CD14-positive monocyte (primary cell): ENCODE data around the gene ACKR4. TPM values are rescaled to one million over a fixed set of nuclear protein-coding genes. Genes with fewer than 3 reads are reported as not detected.

Source experiments
- DNase-seq, 3 donors: peaks; one replicate each; pipeline ENCODE4 v3.0.0-alpha.2; 2011 to 2022
- H2AFZ ChIP-seq: 2 replicates; pipeline ENCODE4 v1.6.0; 2012; ENCODE audit warnings: mild to moderate bottlenecking, low read depth, low read length, inconsistent platforms; ENCODE audit not compliant: insufficient read depth, poor library complexity, severe bottlenecking
- H3K27ac ChIP-seq, 2 donors: 1 replicate in 1 of 2; 2 replicates in 1 of 2; pipeline ENCODE4 v1.5.1; 2012 to 2013; ENCODE audit warnings: low read length in 2 of 2, control low read depth in 1 of 2, inconsistent platforms in 1 of 2, low read depth in 1 of 2, mild to moderate bottlenecking in 1 of 2
- H3K27me3 ChIP-seq, 2 donors: one replicate each; pipeline versions ENCODE4 v1.6.0 to v1.6.1; 2011 to 2013; ENCODE audit warnings: low read length in 2 of 2; ENCODE audit not compliant: control insufficient read depth in 2 of 2, insufficient read depth in 2 of 2
- H3K36me3 ChIP-seq, 2 donors: replicated peaks in 1 of 2; 1 replicate in 1 of 2; 2 replicates in 1 of 2; pipeline versions ENCODE4 v1.5.1 to v1.6.1; 2012 to 2013; ENCODE audit warnings: low read length in 2 of 2, control low read depth in 1 of 2, inconsistent platforms in 1 of 2, mild to moderate bottlenecking in 1 of 2; ENCODE audit not compliant: insufficient read depth in 2 of 2, control insufficient read depth in 1 of 2
- H3K4me1 ChIP-seq, 2 donors: 1 replicate in 1 of 2; 2 replicates in 1 of 2; pipeline versions ENCODE4 v1.5.1 to v1.6.1; 2012 to 2013; ENCODE audit warnings: low read length in 2 of 2, control low read depth in 1 of 2, inconsistent platforms in 1 of 2, mild to moderate bottlenecking in 1 of 2, moderate library complexity in 1 of 2; ENCODE audit not compliant: insufficient read depth in 2 of 2, control insufficient read depth in 1 of 2
- H3K4me2 ChIP-seq: replicated peaks from 2 replicates; pipeline ENCODE3; 2012; ENCODE audit warnings: low read length, moderate library complexity, mild to moderate bottlenecking; ENCODE audit not compliant: poor library complexity, severe bottlenecking; ENCODE audit errors: extremely low read depth
- H3K4me3 ChIP-seq, 3 experiments: fragments of 200-600 bp in 1 of 3; sonication (generic) in 1 of 3; replicated peaks in 1 of 3; 1 replicate in 2 of 3; 2 replicates in 1 of 3; pipeline ENCODE4 v1.5.1; 2011 to 2013; ENCODE audit warnings: low read length in 3 of 3, mild to moderate bottlenecking in 3 of 3, control low read depth in 2 of 3, low read depth in 2 of 3, inconsistent platforms in 1 of 3, moderate library complexity in 1 of 3
- H3K79me2 ChIP-seq: 2 replicates; pipeline ENCODE4 v1.6.0; 2012; ENCODE audit warnings: mild to moderate bottlenecking, control low read depth, inconsistent platforms, low read length, moderate library complexity; ENCODE audit not compliant: insufficient read depth
- H3K9ac ChIP-seq: 2 replicates; pipeline ENCODE4 v1.6.0; 2017; ENCODE audit warnings: low read length, mild to moderate bottlenecking; ENCODE audit not compliant: insufficient read depth, poor library complexity, severe bottlenecking
- H3K9me3 ChIP-seq, 2 donors: replicated peaks in 1 of 2; 1 replicate in 1 of 2; 2 replicates in 1 of 2; pipeline versions ENCODE4 v1.5.1 to v1.6.1; 2012 to 2013; ENCODE audit warnings: low read length in 2 of 2, control low read depth in 1 of 2; ENCODE audit not compliant: control insufficient read depth in 1 of 2, insufficient read depth in 1 of 2
- H4K20me1 ChIP-seq: 2 replicates; pipeline ENCODE4 v1.6.0; 2012; ENCODE audit warnings: mild to moderate bottlenecking, low read length, control low read depth, moderate library complexity; ENCODE audit not compliant: insufficient read depth
- H3K27ac Mint-ChIP-seq, 7 donors: one replicate each; pipeline ENCODE4 v1.8.0; 2020; ENCODE audit warnings: mild to moderate bottlenecking in 7 of 7, mixed read lengths in 7 of 7, moderate library complexity in 6 of 7, inconsistent platforms in 2 of 7
- H3K27me3 Mint-ChIP-seq, 3 donors: one replicate each; pipeline ENCODE4 v1.8.0; 2021 to 2022; ENCODE audit warnings: low read depth in 3 of 3, mild to moderate bottlenecking in 3 of 3, mixed read lengths in 3 of 3, moderate library complexity in 3 of 3, inconsistent platforms in 1 of 3
- H3K36me3 Mint-ChIP-seq, 2 donors: one replicate each; pipeline ENCODE4 v1.8.0; 2020; ENCODE audit warnings: mixed read lengths in 2 of 2, inconsistent platforms in 1 of 2, mild to moderate bottlenecking in 1 of 2
- H3K4me1 Mint-ChIP-seq: one replicate; pipeline ENCODE4 v1.8.0; 2020; ENCODE audit warnings: mild to moderate bottlenecking, mixed read lengths
- H3K4me3 Mint-ChIP-seq, 2 donors: one replicate each; pipeline ENCODE4 v1.8.0; 2020; ENCODE audit warnings: mild to moderate bottlenecking in 2 of 2, mixed read lengths in 2 of 2, moderate library complexity in 1 of 2
- H3K9me3 Mint-ChIP-seq, 7 donors: one replicate each; pipeline ENCODE4 v1.8.0; 2020 to 2022; ENCODE audit warnings: mixed read lengths in 7 of 7, mild to moderate bottlenecking in 6 of 7, moderate library complexity in 6 of 7, inconsistent platforms in 2 of 7
- CTCF ChIP-seq: fragments of 200-600 bp; IDR thresholded peaks from one replicate; pipeline ENCODE4 v1.8.0; 2022; ENCODE audit warnings: antibody characterized with exemption, mild to moderate bottlenecking
- WGBS: methylation state at CpG from one replicate; pipeline ENCODE4 v1.1.5; 2013; ENCODE audit warnings: missing lambda C conversion rate; ENCODE audit not compliant: insufficient coverage; 5-methylcytosine and 5-hydroxymethylcytosine counted together
- intact Hi-C, 2 donors: fragments of 100-400 bp; cut with micrococcal nuclease; formaldehyde crosslinking; loops; one replicate each; pipeline versions ENCODE4 v1.15.0 to v1.15.1; 2023
- polyA plus RNA-seq, 3 donors: library from polyadenylated mRNA; depleted of rRNA in 1 of 3; unstranded in 2 of 3; stranded (reverse) in 1 of 3; fragments of 300-500 nt in 2 of 3; fragments of >200 nt in 1 of 3; fragmentation: Illumina TruSeq in 2 of 3; gene quantifications; 1 replicate in 2 of 3; 2 replicates in 1 of 3; pipeline ENCODE4 v1.2.3, GENCODE V29; 2012 to 2021

The ACKR4 gene
- polyA plus RNA-seq, 3 donors: 0.09 TPM; not detected in 2

GRCh38 chr3:132626955-132627354 is 29.9 kb downstream of the ACKR4 start:
- H3K27me3 ChIP-seq: no peaks in the 10 kb centered on the region
- no peak overlapping the region for H3K9ac ChIP-seq
- H3K36me3 ChIP-seq: peaks cover 14 to 17% of the 10 kb centered on the region in 2 donors
- no peak overlapping the region for H3K4me2 ChIP-seq
- peaks cover 12 to 20% of the 10 kb centered on the region in 2 donors for H3K36me3 Mint-ChIP-seq
- no peak overlapping the region for H3K4me3 Mint-ChIP-seq
- 100% methylated on average over 3 of the region's 6 CpGs for WGBS
- H2AFZ ChIP-seq: no peak overlapping the region
- no peaks in the 10 kb centered on the region for H3K27me3 Mint-ChIP-seq
- intact Hi-C loops: no loop called here
- no peak overlapping the region for H3K27ac ChIP-seq
- no peak for TF ChIP-seq CTCF
- no peaks in the 10 kb centered on the region for H4K20me1 ChIP-seq
- no peaks in the 10 kb centered on the region for H3K79me2 ChIP-seq
- peaks cover 6% of the 10 kb centered on the region for H3K4me1 Mint-ChIP-seq
- no peaks in the 10 kb centered on the region for H3K9me3 Mint-ChIP-seq
- H3K9me3 ChIP-seq: no peaks in the 10 kb centered on the region
- no peak overlapping the region for H3K27ac Mint-ChIP-seq
- DNase-seq: no peak
- H3K4me3 ChIP-seq: no peak overlapping the region
- peaks cover 0 to 4% of the 10 kb centered on the region in 2 donors for H3K4me1 ChIP-seq

GRCh38 chr3:132628157-132628556 is 31.1 kb downstream of the ACKR4 start:
- H3K36me3 ChIP-seq: peaks cover 14 to 17% of the 10 kb centered on the region in 2 donors

More at GRCh38 chr3:132628157-132628556, 31.1 kb downstream of the ACKR4 start:
- no peaks in the 10 kb centered on the region for H3K27me3 Mint-ChIP-seq
- Histone ChIP-seq H3K27me3 (no peaks in the 10 kb centered on the region), H3K4me1 (no peaks in the 10 kb centered on the region), H4K20me1 (no peaks in the 10 kb centered on the region), H2AFZ (no peak overlapping the region), H3K4me3 (no peak overlapping the region), H3K9me3 (no peaks in the 10 kb centered on the region), H3K79me2 (no peaks in the 10 kb centered on the region), H3K27ac (no peak overlapping the region), H3K4me2 (no peak overlapping the region), H3K9ac (no peak overlapping the region)
- H3K4me3 Mint-ChIP-seq: no peak overlapping the region
- peaks cover 12 to 20% of the 10 kb centered on the region in 2 donors for H3K36me3 Mint-ChIP-seq
- no peak for TF ChIP-seq CTCF
- intact Hi-C loops: no loop called here
- 100% methylated on average over 1 of the region's 2 CpGs for WGBS
- no peak for DNase-seq
- H3K27ac Mint-ChIP-seq: no peak overlapping the region
- H3K4me1 Mint-ChIP-seq: no peaks in the 10 kb centered on the region
- no peaks in the 10 kb centered on the region for H3K9me3 Mint-ChIP-seq
